ENCODE data around the gene GSC2. TPM values are rescaled to one million over a fixed set of nuclear protein-coding genes. Genes with fewer than 3 reads are reported as not detected.

GSC2 gene
- total and polyA plus RNA-seq, 9 of the 15 experiments (the other 6 are each of a cell fraction or from before 2014, with no cell fraction given): not detected

GRCh38 chr22:19120829-19121630 is 29.1 kb downstream of the GSC2 start:
- Histone ChIP-seq H2AFZ (ENCODE audit: low read depth, low read length) (peak overlapping the region; percentile 93; the same call in 1 of the 2 replicates), H3K9ac (ENCODE audit: insufficient read depth in 1 of 2, low read depth in 2 of 2, low read length in 2 of 2) (peak overlapping the region; percentile 76 to 99), H4K20me1 (replicated peaks; ENCODE audit: control insufficient read depth, insufficient read depth, low read length) (peaks cover 53% of the 10 kb centered on the region), H3K9me1 (ENCODE audit: control insufficient read depth, insufficient read depth, low read length) (peaks cover 24% of the 10 kb centered on the region), H3K79me2 (ENCODE audit: control insufficient read depth, insufficient read depth, low read length) (peaks cover 62% of the 10 kb centered on the region), H3K4me1 (replicated peaks in 1 of 2; ENCODE audit: control insufficient read depth in 2 of 2, insufficient read depth in 2 of 2, low read length in 2 of 2) (peaks cover 31 to 45% of the 10 kb centered on the region in 2 experiments), H3K9me3 (replicated peaks; ENCODE audit: control insufficient read depth, insufficient read depth, low read depth, low read length) (no peaks in the 10 kb centered on the region), H3K27ac (ENCODE audit: extremely low read depth, low read depth, low read length) (peak overlapping the region; percentile 77), H3K27me3 (ENCODE audit: control insufficient read depth in 2 of 2, insufficient read depth in 2 of 2, low read length in 2 of 2) (peaks cover 15 to 18% of the 10 kb centered on the region in 2 experiments; a peak in 4 of 5 replicates), H3K4me3 (peak overlapping the region; percentile 77), H3K4me2 (ENCODE audit: insufficient read depth, low read length) (peak overlapping the region; percentile 96), H3K36me3 (ENCODE audit: control insufficient read depth, insufficient read depth, low read length) (peaks cover 41% of the 10 kb centered on the region)
- POLR2A ChIA-PET: interaction anchor here (0.6 to 9.0 kb wide), 11 partner anchors 9 to 1289 kb away, joined by 3 to 67 read pairs (median 4); partner anchors contain the start of genes CDC45 and ESS2
- DNase-seq (ENCODE audit: extremely low read depth in 1 of 4, low spot score in 3 of 4) (peak; percentile 74 to 82 (median 78)), FAIRE-seq (peak; percentile 26), ATAC-seq (peak; percentile 68)
- intact Hi-C loops (cut with micrococcal nuclease): loop anchor here (5.0 to 10.0 kb wide), 3 partner anchors 311 to 504 kb away; partner anchors contain the start of genes CDC45, HIRA, MRPL40 and UFD1
- 13% methylated on average over 23 of the region's 23 CpGs for WGBS (ENCODE audit: insufficient coverage, low coverage, missing lambda C conversion rate)
- in situ Hi-C loops (cut with MboI): no loop called here
- TSS peak; percentile 51 for BruUV-seq (replicated peaks)
- CTCF ChIA-PET (ENCODE audit: low intra/inter-chr PET ratio): interaction anchor here (0.7 kb wide), 1 partner anchor 597 kb away, joined by 3 read pairs; no protein-coding TSS in a partner anchor
- TF ChIP-seq PHF8 (IDR thresholded peaks at IDR 0.05; ENCODE audit: borderline replicate concordance, low read length) (no peak), RBFOX2 (IDR thresholded peaks at IDR 0.05; ENCODE audit: low read depth, low read length) (no peak), KLF1 (tag; IDR thresholded peaks at IDR 0.05) (no peak), HDAC8 (tag; IDR thresholded peaks at IDR 0.05) (no peak), JUN (IDR thresholded peaks at IDR 0.05; ENCODE audit: borderline replicate concordance, low read depth, low read length) (peak; percentile 51; the same call in 1 of the 2 replicates), JUN (CRISPR knock-in tag; IDR thresholded peaks at IDR 0.05; ENCODE audit: borderline replicate concordance) (no peak)
- TF ChIP-seq, protein P1, sequence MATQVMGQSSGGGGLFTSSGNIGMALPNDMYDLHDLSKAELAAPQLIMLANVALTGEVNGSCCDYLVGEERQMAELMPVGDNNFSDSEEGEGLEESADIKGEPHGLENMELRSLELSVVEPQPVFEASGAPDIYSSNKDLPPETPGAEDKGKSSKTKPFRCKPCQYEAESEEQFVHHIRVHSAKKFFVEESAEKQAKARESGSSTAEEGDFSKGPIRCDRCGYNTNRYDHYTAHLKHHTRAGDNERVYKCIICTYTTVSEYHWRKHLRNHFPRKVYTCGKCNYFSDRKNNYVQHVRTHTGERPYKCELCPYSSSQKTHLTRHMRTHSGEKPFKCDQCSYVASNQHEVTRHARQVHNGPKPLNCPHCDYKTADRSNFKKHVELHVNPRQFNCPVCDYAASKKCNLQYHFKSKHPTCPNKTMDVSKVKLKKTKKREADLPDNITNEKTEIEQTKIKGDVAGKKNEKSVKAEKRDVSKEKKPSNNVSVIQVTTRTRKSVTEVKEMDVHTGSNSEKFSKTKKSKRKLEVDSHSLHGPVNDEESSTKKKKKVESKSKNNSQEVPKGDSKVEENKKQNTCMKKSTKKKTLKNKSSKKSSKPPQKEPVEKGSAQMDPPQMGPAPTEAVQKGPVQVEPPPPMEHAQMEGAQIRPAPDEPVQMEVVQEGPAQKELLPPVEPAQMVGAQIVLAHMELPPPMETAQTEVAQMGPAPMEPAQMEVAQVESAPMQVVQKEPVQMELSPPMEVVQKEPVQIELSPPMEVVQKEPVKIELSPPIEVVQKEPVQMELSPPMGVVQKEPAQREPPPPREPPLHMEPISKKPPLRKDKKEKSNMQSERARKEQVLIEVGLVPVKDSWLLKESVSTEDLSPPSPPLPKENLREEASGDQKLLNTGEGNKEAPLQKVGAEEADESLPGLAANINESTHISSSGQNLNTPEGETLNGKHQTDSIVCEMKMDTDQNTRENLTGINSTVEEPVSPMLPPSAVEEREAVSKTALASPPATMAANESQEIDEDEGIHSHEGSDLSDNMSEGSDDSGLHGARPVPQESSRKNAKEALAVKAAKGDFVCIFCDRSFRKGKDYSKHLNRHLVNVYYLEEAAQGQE (IDR thresholded peaks at IDR 0.05; ENCODE audit: borderline replicate concordance): no peak
- TF ChIP-seq, protein P1 (CRISPR knock-in tag; IDR thresholded peaks at IDR 0.05; ENCODE audit: low read depth): 0 out of 2 replicates have a peak, but pooled peaks have one; percentile 26

Data from K562 (cell line).